ENCODE results near the gene ABCC4.
A peak's percentile ranks its signal among the peaks of the same experiment; 100 is the strongest.

The ABCC4 gene

GRCh38 chr13:95035311-95036109, 265.7 kb downstream of the ABCC4 start:
- DNase-seq, result no peak

- DNase-seq, result no peak
Measured at GRCh38 chr13:95033890-95034289, 267.4 kb downstream of the ABCC4 start.

DNA sequence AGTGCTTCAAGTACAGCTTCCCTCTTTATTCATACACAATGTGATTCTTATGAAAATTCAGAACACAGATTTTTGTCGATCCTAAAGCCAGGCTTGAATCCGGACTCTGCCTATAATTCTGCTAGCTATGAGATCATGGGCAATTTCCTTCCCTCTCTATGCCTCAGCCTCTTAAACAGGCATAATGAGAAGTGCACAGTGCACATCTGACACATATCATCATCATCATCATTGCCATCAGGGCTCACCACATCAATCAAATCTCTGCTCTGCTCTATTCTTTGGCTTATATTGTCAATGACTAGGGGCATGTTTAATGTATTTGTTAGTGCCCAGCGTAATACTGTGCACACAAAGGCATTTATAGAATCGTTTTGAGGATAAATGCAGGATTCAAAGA, 269.1 kb downstream of the ABCC4 start:
- DNase-seq, result no peak

- DNase-seq, result no peak
Measured at GRCh38 chr13:95030821-95031343, 270.4 kb downstream of the ABCC4 start.

DNA sequence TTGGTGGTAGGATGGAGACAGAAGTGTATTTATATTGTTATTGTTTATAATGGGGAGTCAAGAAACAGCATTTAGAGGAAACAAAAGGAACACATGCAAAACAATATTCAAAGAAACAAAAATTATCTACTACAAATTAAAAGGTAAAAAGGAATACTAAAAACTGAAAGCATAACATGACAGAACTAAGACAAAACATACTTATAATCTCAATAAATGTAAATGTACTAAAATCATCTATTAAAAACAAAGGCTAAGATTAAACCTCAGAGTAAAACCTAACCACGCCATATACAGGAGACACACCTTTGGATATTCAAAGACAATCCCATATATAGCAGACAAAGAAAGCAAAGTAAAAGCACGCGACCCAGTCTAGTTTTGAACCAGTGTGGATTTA, 273.6 kb downstream of the ABCC4 start:
- DNase-seq, result no peak

GRCh38 chr13:95025116-95025515, 276.1 kb downstream of the ABCC4 start:
- no peak for DNase-seq

- DNase-seq, result peak; percentile 33
Measured at GRCh38 chr13:95023405-95023804, 277.8 kb downstream of the ABCC4 start.

GRCh38 chr13:95020298-95020987, 280.8 kb downstream of the ABCC4 start:
- DNase-seq, result no peak

DNA sequence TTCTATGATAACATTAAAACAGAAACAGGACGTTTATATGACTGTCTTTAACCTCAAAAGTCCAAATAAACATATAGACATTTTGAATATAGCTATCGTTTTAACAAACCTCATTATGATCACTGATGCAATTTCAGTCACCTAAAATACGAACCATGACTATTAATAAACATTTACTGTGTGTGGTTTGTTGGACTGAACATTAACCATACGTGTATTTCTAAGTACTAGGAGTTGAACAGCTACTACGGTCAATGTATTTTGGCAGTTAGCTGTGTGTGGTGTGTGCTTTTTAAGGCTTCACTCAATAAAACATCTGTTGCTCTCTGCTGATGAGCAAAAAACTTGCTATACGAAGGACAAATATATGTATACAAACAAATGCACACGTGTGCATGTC, 281.4 kb downstream of the ABCC4 start:
- DNase-seq, result no peak

GRCh38 chr13:95007322-95007721, 293.9 kb downstream of the ABCC4 start:
- DNase-seq, result no peak

DNA sequence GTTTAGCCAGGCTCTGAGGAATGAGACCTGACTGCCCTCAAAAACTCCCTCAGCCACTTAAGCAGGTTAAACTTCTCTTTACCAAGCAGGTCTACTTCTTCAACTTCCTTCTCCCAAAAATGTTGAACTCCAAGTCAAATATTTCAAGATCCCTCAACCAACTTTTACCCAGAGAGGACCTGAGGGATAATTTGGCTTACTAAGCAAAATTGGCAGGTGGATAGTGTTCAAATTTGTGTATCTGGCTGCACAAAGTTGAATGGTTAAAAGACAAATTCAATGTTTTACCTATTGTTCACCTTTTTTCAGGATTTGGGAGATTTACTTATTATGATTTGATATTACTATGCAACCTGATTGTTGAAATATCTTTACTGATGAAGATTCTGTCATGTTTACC, 296.0 kb downstream of the ABCC4 start:
- no peak for DNase-seq

DNA sequence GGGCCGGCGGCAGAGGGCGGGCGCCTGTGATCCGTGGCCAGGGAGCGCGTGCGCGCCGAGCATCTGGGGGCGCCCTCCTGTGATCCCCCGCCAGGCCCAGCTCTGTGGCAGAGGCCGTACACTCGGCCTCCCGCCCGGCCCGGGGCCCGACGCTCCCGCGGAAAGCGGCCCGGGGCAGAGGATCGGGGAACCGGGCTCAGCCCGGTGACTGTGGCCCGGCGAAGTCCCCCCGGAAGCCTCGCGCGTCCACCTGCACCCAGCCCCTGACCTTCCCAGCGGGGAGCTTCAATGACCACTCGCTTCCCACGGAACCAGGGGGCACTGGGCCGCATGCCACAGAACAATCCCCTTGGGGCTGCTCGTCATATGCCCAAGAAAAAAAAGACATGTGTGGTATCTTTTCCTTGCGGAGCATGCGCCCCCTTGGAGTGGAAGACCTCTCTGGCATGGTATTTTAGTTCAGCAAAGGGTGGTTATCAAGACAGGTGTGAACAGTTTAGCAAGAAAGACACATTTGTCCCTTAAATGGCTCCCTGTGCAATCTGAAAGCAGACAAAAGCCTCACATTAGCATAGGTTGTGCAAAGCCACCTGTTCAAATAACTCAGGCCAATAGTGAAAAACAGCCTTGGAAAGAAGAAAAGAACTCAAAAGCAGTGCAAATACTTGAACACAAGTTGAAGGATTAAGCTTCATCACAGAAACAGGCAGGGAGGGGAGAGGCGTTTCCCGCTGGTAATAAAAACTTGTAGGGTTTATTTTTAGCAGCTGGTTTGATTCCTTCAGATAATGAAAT, 298.0 kb downstream of the ABCC4 start:
- peak; percentile 18 for DNase-seq

- DNase-seq, result no peak
Measured at GRCh38 chr13:95002126-95002525, 299.1 kb downstream of the ABCC4 start.

GRCh38 chr13:94999871-95000270, 301.4 kb downstream of the ABCC4 start:
- DNase-seq, result no peak

DNA sequence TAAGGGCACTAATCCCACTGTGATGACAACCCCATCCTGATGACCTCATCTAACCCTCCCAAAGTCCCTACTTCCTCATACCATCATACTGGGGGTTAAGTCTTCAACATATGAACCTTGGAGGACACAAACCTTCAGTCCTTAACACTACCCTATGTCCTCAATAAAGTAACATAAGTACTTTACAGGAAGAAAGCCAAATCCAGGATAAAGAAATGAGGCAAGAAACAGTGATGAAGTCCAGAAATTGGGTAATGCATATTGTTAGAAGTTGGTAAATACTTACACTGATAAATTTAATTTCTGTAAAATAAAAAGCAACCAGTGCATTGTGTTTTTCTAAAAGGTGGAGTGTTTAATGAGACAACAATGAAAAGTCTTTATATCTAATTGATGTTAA, 304.1 kb downstream of the ABCC4 start:
- no peak for DNase-seq

GRCh38 chr13:94996445-94996844, 304.8 kb downstream of the ABCC4 start:
- no peak for DNase-seq

DNA sequence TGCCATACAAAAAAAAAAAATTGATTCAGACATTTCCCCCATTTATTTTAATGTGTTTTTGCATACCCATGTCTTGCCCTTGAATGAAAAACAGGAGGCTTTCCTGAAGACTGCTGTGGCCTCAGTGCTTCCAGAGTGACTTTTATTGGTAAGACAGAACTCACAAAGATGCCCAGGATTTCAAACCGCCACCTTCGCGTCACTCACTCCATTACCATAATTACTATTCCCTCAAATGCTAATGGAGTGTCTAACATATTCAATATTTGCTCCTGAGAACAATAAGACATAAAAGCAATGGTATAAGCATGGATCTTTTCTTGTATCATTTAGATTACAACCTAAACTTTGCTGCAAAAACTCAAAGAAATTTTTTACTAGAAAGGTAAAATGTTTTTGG, 306.7 kb downstream of the ABCC4 start:
- DNase-seq, result no peak

- DNase-seq, result no peak
Measured at GRCh38 chr13:94993616-94994015, 307.6 kb downstream of the ABCC4 start.

- DNase-seq, result no peak
Measured at GRCh38 chr13:94992036-94992960, 309.0 kb downstream of the ABCC4 start.

DNA sequence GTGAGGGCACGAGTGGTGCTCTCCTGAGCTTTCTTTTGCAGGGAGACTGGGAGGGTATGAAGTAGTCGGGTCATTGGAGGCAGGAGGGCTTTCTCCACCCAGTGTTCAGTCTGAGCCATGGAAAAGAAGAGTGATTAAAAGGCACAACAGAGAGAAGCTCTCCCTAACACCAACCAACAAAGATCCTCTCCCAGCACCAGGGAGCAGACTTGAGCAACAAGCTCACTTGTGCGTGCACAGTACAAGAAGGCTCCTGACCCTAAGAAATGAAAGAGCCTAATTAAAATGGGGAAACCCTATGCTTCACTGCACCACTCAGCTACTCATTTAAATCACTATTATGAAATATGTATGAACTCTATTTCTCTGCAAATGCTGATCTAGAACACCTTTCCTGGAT, 312.6 kb downstream of the ABCC4 start:
- no peak for DNase-seq

DNA sequence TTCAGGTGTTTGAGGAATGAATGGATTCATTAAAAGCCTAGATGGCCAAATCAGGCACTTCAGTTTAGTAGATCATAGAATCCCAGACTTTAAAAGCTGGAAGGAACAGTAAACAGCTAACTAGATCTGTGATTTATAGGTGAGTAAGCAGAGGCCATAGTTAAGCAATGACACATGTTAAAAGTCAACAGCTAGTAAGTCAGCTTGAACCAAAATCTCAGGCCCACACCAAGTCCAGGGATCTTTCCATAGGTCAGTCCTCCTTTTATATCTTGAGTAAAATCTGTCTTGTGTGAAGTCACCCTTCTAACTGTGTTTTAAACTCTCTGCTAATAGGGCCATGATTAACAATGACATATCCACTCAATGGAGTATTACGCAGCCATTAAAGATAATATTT, 313.4 kb downstream of the ABCC4 start:
- no peak for DNase-seq

- no peak for DNase-seq
Measured at GRCh38 chr13:94987081-94987480, 314.2 kb downstream of the ABCC4 start.
